Measurements from ENCODE around the gene SLC25A30.
"Not testable (repeated sequence)": the region's sequence is repeated elsewhere in the genome, so short reads cannot be mapped to it uniquely, and the experiment has no call there.

Gene SLC25A30

GRCh38 chr13:45377314-45377713 is 40.9 kb downstream of the SLC25A30 start:
- H4K20me1 ChIP-seq (ENCODE audit: insufficient read depth, low read length); DNase-seq; H3K9me3 ChIP-seq (ENCODE audit: insufficient read depth, low read length, severe bottlenecking); H3K79me2 ChIP-seq (ENCODE audit: insufficient read depth, low read length); H3K4me1 ChIP-seq (ENCODE audit: insufficient read depth, low read length); H3K9ac ChIP-seq (ENCODE audit: low read depth, low read length); H3K36me3 ChIP-seq (ENCODE audit: insufficient read depth, low read length); H2AFZ ChIP-seq (ENCODE audit: low read depth, low read length); H3K4me2 ChIP-seq (ENCODE audit: insufficient read depth, low read length); ATAC-seq (ENCODE audit: insufficient read depth, low read depth); H3K27me3 ChIP-seq (ENCODE audit: insufficient read depth, low read length, poor library complexity); H3K27ac ChIP-seq (ENCODE audit: low read length); H3K4me3 ChIP-seq (ENCODE audit: low read depth in 1 of 2, low read length in 2 of 2): not testable (repeated sequence)

- not testable (repeated sequence) for H3K79me2 ChIP-seq (ENCODE audit: insufficient read depth, low read length); H3K27ac ChIP-seq (ENCODE audit: low read length); H3K9ac ChIP-seq (ENCODE audit: low read depth, low read length); H3K4me3 ChIP-seq (ENCODE audit: low read depth in 1 of 2, low read length in 2 of 2); H3K36me3 ChIP-seq (ENCODE audit: insufficient read depth, low read length); H3K4me2 ChIP-seq (ENCODE audit: insufficient read depth, low read length); H3K9me3 ChIP-seq (ENCODE audit: insufficient read depth, low read length, severe bottlenecking); H3K27me3 ChIP-seq (ENCODE audit: insufficient read depth, low read length, poor library complexity); H3K4me1 ChIP-seq (ENCODE audit: insufficient read depth, low read length); H2AFZ ChIP-seq (ENCODE audit: low read depth, low read length); H4K20me1 ChIP-seq (ENCODE audit: insufficient read depth, low read length); DNase-seq; ATAC-seq (ENCODE audit: insufficient read depth, low read depth)
Measured at GRCh38 chr13:45376651-45377050, 41.5 kb downstream of the SLC25A30 start.

- Histone ChIP-seq H3K9me3 (ENCODE audit: insufficient read depth, low read length, severe bottlenecking) (no peaks in the 10 kb centered on the region), H3K4me1 (ENCODE audit: insufficient read depth, low read length) (no peaks in the 10 kb centered on the region), H3K4me2 (ENCODE audit: insufficient read depth, low read length) (no peak overlapping the region), H2AFZ (ENCODE audit: low read depth, low read length) (no peak overlapping the region), H4K20me1 (ENCODE audit: insufficient read depth, low read length) (no peaks in the 10 kb centered on the region), H3K27ac (ENCODE audit: low read length) (no peak overlapping the region), H3K27me3 (ENCODE audit: insufficient read depth, low read length, poor library complexity) (no peaks in the 10 kb centered on the region), H3K4me3 (ENCODE audit: low read depth in 1 of 2, low read length in 2 of 2) (no peak overlapping the region), H3K36me3 (ENCODE audit: insufficient read depth, low read length) (peaks cover 5% of the 10 kb centered on the region; the same call in 1 of the 2 replicates), H3K9ac (ENCODE audit: low read depth, low read length) (no peak overlapping the region), H3K79me2 (ENCODE audit: insufficient read depth, low read length) (no peaks in the 10 kb centered on the region)
- no peak for DNase-seq
- TF ChIP-seq CTCF (IDR thresholded peaks at IDR 0.05; ENCODE audit: borderline replicate concordance, extremely low read depth, low read length, poor library complexity, severe bottlenecking): no peak
- TF ChIP-seq EZH2 (IDR thresholded peaks at IDR 0.05; ENCODE audit: borderline replicate concordance, low read depth, low read length, severe bottlenecking): no peak
- ATAC-seq (ENCODE audit: insufficient read depth, low read depth): no peak
Measured at GRCh38 chr13:45374917-45375316, 43.3 kb downstream of the SLC25A30 start.

DNA sequence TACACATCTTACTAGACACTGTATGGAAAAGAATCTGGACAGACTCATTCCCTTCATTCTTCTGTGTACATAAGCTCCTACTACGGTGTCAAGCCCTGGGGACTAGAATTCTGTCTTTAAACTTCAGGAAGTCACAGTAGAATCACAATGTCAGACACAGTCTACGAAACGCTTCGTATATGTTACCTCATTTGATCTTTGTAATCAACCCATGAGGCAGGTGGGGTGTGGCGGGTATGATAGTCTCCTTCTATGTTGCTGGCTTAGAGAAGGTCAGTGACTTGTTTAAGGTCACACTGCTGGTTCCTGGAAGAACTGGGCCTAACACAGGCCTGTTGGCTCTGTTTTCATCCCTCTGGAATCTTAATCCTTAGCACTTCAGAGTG is 45.0 kb downstream of the SLC25A30 start:
- no peak overlapping the region for H2AFZ ChIP-seq (ENCODE audit: low read depth, low read length)
- ATAC-seq (ENCODE audit: insufficient read depth, low read depth): no peak

More for the DNA sequence above, 45.0 kb downstream of the SLC25A30 start:
- TF ChIP-seq CTCF (IDR thresholded peaks at IDR 0.05; ENCODE audit: borderline replicate concordance, extremely low read depth, low read length, poor library complexity, severe bottlenecking): no peak
- TF ChIP-seq EZH2 (IDR thresholded peaks at IDR 0.05; ENCODE audit: borderline replicate concordance, low read depth, low read length, severe bottlenecking): no peak
- Histone ChIP-seq H3K27ac (ENCODE audit: low read length) (no peak overlapping the region), H4K20me1 (ENCODE audit: insufficient read depth, low read length) (no peaks in the 10 kb centered on the region), H3K27me3 (ENCODE audit: insufficient read depth, low read length, poor library complexity) (no peaks in the 10 kb centered on the region), H3K79me2 (ENCODE audit: insufficient read depth, low read length) (no peaks in the 10 kb centered on the region), H3K9me3 (ENCODE audit: insufficient read depth, low read length, severe bottlenecking) (no peaks in the 10 kb centered on the region), H3K36me3 (ENCODE audit: insufficient read depth, low read length) (peaks cover 5% of the 10 kb centered on the region; the same call in 1 of the 2 replicates), H3K4me2 (ENCODE audit: insufficient read depth, low read length) (no peak overlapping the region), H3K4me1 (ENCODE audit: insufficient read depth, low read length) (no peaks in the 10 kb centered on the region), H3K9ac (ENCODE audit: low read depth, low read length) (no peak overlapping the region), H3K4me3 (ENCODE audit: low read depth in 1 of 2, low read length in 2 of 2) (no peak overlapping the region)
- DNase-seq: no peak
